PFSK-1 (cell line): Measurements from ENCODE around the gene IDH3A.
A peak's percentile ranks its signal among the peaks of the same experiment; 100 is the strongest.

ENCODE experiments used
- FOXP2 ChIP-seq: optimal IDR thresholded peaks from 2 replicates; pipeline ENCODE3; 2011; ENCODE audit warnings: borderline replicate concordance, control low read depth, inconsistent platforms; ENCODE audit not compliant: insufficient read depth; ENCODE audit errors: extremely low read length, extremely low read depth
- POLR2AphosphoS5 ChIP-seq: IDR thresholded peaks from 2 replicates; pipeline ENCODE4 v1.6.1; 2012; ENCODE audit warnings: low read depth, mild to moderate bottlenecking, control low read depth, low read length, moderate library complexity
- SIN3A ChIP-seq: IDR thresholded peaks from 2 replicates; pipeline ENCODE4 v1.6.1; 2012; ENCODE audit warnings: mild to moderate bottlenecking, low read length, moderate library complexity, borderline replicate concordance; ENCODE audit not compliant: insufficient read depth
- TAF1 ChIP-seq: IDR thresholded peaks from 2 replicates; pipeline ENCODE4 v1.6.1; 2012; ENCODE audit warnings: low read length, control low read depth, borderline replicate concordance; ENCODE audit not compliant: insufficient read depth
- TF ChIP-seq, protein P1 (sequence below), 2 experiments: IDR thresholded peaks; 2 replicates each; pipeline versions ENCODE4 v1.6.1 to v1.8.0; 2011 to 2012; ENCODE audit warnings: low read depth in 2 of 2, low read length in 2 of 2, control low read depth in 1 of 2, inconsistent platforms in 1 of 2, mild to moderate bottlenecking in 1 of 2, moderate library complexity in 1 of 2; ENCODE audit not compliant: insufficient read depth in 1 of 2

The IDH3A gene

DNA sequence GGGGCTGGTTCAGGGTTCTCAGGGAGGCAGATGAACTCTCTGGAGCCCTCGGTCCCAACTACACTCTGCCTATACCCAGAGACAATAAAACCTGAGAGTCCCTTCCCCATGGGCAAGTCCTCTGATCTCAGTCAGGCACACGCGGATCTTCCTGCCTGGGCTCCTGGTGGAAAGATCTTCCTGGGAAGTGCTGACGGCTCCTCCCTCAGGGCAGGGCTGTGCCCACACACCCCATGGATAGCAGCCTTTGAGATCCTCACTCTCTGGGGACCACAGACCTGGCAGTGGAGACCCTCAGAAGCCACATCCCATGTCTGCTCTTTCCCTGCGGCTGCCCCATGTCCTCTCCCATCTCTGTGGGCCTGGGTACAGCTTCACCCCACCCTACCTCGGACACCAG is 46.4 kb upstream of the IDH3A start:
- TF ChIP-seq POLR2AphosphoS5 (no peak), FOXP2 (no peak), SIN3A (no peak), TAF1 (no peak)
- TF ChIP-seq, protein P1, sequence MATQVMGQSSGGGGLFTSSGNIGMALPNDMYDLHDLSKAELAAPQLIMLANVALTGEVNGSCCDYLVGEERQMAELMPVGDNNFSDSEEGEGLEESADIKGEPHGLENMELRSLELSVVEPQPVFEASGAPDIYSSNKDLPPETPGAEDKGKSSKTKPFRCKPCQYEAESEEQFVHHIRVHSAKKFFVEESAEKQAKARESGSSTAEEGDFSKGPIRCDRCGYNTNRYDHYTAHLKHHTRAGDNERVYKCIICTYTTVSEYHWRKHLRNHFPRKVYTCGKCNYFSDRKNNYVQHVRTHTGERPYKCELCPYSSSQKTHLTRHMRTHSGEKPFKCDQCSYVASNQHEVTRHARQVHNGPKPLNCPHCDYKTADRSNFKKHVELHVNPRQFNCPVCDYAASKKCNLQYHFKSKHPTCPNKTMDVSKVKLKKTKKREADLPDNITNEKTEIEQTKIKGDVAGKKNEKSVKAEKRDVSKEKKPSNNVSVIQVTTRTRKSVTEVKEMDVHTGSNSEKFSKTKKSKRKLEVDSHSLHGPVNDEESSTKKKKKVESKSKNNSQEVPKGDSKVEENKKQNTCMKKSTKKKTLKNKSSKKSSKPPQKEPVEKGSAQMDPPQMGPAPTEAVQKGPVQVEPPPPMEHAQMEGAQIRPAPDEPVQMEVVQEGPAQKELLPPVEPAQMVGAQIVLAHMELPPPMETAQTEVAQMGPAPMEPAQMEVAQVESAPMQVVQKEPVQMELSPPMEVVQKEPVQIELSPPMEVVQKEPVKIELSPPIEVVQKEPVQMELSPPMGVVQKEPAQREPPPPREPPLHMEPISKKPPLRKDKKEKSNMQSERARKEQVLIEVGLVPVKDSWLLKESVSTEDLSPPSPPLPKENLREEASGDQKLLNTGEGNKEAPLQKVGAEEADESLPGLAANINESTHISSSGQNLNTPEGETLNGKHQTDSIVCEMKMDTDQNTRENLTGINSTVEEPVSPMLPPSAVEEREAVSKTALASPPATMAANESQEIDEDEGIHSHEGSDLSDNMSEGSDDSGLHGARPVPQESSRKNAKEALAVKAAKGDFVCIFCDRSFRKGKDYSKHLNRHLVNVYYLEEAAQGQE (IDR thresholded peaks at IDR 0.05; ENCODE audit: insufficient read depth in 1 of 2, low read depth in 2 of 2, low read length in 2 of 2): no peak

DNA sequence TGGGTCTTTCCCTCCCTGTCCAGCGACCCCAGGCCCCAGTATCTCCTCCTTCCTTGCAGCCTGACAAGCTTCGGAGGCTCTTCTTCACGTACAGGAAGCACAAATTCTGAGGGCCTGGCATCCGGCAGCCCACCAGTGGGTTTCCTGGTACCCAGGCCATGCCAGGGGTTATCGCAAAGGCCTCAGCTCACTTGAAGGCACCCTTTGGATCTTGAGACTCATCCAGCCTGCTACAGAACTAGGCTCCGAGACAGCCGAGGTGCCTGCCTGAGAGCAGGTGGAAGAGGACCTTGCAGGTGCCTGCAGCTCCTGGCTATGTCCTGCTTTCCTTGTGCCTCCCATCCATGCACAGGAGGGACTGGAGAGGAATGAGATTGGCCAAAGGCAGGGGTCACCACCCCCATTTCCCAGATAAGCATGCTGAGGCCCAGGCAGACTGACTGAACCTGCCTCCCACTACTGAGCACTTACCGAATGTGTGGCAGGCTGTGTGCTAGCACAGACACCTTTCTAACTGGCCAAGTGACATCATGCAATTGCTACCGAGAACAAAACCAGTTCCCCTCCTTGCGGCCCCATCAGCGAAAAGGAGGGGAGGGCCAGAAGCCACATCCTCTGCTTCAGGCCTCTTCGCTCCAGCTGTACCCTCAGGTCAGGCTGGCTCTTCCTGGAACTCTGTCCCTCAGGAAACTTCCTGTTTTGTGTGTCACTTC is 45.6 kb upstream of the IDH3A start:
- TF ChIP-seq FOXP2 (peak; percentile 51), POLR2AphosphoS5 (no peak), TAF1 (no peak), SIN3A (0 out of 2 replicates have a peak, but pooled peaks have one; percentile 35)
- TF ChIP-seq, protein P1 (IDR thresholded peaks at IDR 0.05; ENCODE audit: insufficient read depth in 1 of 2, low read depth in 2 of 2, low read length in 2 of 2): no peak

DNA sequence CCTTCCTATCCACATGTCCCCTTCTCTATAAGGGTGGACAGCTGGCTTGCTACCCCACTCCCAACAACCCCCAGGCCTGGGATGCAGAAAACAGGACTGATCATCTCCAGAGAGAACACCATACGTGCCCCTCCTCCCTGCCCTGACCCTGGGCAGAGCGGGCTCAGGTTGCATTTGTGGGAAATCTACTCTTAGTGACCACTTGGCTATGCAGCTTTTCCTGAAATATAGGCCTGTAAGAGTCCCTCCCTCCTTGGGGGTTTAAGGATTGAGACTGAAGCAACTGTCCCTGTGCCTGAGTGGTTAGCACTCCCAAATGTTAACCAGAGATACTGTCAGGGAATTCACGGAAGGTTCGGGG is 45.1 kb upstream of the IDH3A start:
- TF ChIP-seq FOXP2 (no peak), SIN3A (no peak), POLR2AphosphoS5 (no peak), TAF1 (no peak)
- TF ChIP-seq, protein P1 (IDR thresholded peaks at IDR 0.05; ENCODE audit: insufficient read depth in 1 of 2, low read depth in 2 of 2, low read length in 2 of 2): no peak

DNA sequence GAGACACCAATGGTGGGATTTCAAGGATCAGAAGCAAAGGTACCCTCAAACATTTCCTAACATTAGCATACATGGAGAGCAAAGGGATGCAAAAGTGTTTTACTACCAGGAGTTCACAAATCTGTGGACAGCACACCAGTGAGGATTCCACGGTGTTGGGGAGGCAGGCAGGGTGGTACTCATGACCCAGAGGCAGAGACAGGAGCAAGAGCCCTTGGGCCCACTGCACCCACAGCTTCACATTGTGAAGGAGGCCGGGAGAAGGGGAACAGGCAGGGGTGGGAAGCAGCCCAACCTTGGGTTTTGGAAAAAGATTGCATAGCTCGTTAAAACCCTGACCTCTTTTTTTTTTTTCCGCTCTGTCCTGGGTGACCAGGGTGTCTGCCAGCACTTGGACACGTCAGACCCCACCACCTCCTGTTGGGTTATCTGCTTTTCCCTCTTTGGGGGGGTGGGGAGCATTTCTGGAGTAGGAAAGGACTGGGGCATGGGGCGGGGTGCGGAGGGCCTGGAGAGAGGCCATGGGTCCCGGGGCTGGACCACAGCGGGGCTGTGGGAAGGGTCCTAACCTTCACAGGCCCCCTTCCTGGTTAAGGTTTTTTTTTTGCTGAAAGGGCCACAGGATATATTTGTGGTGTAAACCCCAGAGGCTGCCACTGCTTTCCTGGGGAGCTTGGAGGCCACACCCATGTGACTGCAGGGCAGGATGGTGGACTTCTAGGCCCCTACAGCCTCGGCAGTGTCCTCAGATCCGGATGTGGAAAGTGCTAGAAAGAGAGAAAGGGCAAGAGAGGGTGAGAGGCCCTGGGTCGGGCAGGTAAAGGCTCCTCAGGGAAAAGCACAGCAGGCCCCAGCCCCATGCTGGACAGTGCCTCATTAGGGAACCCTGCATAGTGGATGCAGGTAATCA is 44.3 kb upstream of the IDH3A start:
- TF ChIP-seq POLR2AphosphoS5 (no peak), SIN3A (no peak), FOXP2 (no peak), TAF1 (no peak)
- TF ChIP-seq, protein P1 (IDR thresholded peaks at IDR 0.05; ENCODE audit: insufficient read depth in 1 of 2, low read depth in 2 of 2, low read length in 2 of 2): no peak
